Fibroblast of mammary gland (primary cell): Measurements from ENCODE around the gene RANBP3L.

Experiments
- DNase-seq: peaks from one replicate; pipeline ENCODE4 v3.0.0-alpha.2; 2010; ENCODE audit warnings: low read depth
- H3K4me3 ChIP-seq: 2 replicates; pipeline ENCODE4 v1.5.1; 2011; ENCODE audit warnings: low read depth, mild to moderate bottlenecking, low read length, moderate library complexity; ENCODE audit not compliant: control insufficient read depth
- TF ChIP-seq, protein P1 (sequence below): conservative IDR thresholded peaks from 2 replicates; pipeline ENCODE4 v1.5.1; 2011; ENCODE audit warnings: low read depth, low read length, inconsistent platforms; ENCODE audit not compliant: control insufficient read depth, insufficient read depth

The RANBP3L gene

DNA sequence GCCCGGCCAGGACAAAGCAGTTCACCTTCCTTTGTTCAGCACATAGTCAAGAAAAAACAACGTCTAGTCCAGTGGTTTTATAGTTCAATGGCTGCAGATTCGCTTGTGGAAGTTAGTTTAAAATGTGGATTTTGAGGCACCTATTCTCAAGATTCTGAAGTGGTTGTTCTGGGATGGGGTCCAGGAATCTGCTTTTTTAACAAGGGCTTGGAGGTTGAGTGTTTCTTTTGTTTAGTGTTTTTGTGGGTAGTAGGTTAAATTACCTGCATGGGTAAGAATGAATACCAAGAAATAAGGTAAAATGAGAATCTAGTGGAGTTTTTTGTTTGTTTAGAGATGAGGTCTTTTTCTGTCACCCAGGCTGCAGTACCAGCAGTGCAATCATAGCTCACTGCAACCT is 31.5 kb downstream of the RANBP3L start:
- TF ChIP-seq, protein P1, sequence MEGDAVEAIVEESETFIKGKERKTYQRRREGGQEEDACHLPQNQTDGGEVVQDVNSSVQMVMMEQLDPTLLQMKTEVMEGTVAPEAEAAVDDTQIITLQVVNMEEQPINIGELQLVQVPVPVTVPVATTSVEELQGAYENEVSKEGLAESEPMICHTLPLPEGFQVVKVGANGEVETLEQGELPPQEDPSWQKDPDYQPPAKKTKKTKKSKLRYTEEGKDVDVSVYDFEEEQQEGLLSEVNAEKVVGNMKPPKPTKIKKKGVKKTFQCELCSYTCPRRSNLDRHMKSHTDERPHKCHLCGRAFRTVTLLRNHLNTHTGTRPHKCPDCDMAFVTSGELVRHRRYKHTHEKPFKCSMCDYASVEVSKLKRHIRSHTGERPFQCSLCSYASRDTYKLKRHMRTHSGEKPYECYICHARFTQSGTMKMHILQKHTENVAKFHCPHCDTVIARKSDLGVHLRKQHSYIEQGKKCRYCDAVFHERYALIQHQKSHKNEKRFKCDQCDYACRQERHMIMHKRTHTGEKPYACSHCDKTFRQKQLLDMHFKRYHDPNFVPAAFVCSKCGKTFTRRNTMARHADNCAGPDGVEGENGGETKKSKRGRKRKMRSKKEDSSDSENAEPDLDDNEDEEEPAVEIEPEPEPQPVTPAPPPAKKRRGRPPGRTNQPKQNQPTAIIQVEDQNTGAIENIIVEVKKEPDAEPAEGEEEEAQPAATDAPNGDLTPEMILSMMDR: no peak
- no peak for DNase-seq
- no peak overlapping the region for H3K4me3 ChIP-seq

DNA sequence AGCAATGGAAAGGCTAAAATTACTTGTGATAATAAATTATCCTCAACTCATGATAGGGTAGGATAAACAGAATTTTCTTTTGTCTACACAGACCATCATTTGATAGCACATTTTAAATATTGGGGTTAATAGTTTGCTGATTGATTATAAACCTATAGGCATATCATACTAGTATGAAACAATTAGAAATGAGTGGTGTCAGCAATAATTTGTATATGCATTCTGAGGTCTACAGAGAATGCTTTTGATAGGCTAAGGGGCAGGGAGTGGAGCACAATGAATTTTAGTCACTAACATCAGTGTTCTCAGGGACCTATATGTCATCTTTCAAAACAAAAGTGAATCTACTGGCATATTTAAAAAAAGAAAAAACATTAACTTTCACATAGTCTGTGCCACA is 32.2 kb downstream of the RANBP3L start:
- no peak overlapping the region for H3K4me3 ChIP-seq
- DNase-seq: no peak
- TF ChIP-seq, protein P1: no peak

DNA sequence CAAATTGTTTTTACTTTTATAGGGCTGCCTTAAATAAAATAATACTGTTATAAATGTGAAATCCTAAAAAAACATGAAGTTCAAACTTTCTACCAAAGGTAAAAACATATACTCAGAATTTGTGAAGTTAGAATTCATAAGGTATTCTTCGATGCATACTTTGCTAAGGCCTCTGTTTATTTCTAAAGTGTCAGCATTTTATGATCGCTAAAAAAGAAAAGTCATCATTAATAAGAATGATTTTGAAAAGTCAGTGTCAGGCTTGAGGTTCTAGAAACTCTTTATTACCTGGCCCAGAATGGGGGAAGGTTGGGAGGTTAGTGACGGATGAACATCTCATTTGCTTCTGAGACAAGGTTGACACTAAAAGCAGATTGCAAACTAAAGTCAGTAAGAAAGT is 33.8 kb downstream of the RANBP3L start:
- TF ChIP-seq, protein P1: no peak
- no peak overlapping the region for H3K4me3 ChIP-seq

DNA sequence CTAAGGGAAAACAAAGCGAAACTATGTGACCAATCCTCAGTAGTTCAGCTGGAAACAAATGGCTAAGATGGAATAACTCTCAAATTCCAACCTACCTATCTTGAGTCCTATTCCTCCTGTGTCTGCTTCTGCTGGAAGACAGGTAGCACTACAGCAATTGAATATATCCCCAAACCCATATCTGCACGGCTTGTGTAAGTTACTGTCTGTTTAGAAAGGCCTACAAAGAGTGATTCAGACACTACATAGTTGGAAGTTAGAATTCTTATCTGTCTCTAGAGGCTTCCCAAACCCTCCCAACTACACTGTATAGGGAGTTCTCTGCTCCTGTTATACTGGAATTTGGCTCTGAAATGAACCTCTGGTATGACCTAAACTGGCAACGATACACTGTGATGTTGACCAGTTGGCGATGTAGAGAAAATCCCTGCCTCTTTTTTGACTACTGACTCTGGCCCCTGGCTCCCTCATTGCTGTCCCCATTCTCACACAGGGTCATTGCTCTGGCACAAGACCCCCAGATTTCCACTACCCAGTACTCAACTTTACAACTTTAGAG is 37.4 kb downstream of the RANBP3L start:
- no peak for DNase-seq
- H3K4me3 ChIP-seq: no peak overlapping the region
- TF ChIP-seq, protein P1: no peak

More for the DNA sequence above, 33.8 kb downstream of the RANBP3L start:
- no peak for DNase-seq

DNA sequence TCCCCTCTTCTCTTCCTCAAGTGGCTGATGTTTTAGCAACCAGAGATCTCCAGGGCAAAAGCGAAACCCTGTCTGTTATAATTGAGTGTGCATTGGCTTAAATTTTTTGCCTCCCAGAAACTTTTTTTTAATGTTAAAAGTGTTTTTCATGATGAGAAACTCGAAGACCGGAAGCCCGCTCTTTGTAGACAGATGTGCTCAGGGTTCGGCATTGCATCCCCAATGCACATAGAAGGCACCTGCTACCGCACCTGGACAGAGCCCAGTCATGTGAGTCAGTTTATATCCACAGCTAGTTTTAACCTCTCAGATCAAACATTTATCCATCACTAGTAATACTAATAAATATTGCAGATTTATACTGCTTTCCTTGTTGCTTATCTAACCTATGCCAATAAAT is 40.5 kb downstream of the RANBP3L start:
- TF ChIP-seq, protein P1: no peak
- no peak overlapping the region for H3K4me3 ChIP-seq
- DNase-seq: no peak

DNA sequence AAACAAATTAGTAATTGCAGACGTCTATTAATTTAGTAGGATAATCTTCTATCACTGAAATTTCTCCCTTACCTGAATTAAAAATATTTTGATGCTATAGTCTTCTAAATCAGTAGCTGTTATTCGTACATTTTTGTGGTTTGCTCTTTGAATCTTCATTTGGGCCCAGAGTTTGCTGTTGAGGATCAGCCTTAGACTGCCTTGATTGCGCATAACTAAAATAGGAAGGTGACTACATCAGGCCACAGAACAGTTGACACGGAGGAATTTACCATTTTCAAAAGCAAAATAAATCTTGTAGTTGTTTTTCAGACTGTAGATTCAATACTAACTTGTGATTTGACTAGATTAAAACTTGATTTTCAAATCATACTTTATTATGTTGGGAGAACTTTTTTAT is 48.1 kb downstream of the RANBP3L start:
- TF ChIP-seq, protein P1: no peak
- DNase-seq: no peak
- no peak overlapping the region for H3K4me3 ChIP-seq
